ENCODE data around the gene TYROBP. TPM values are rescaled to one million over a fixed set of nuclear protein-coding genes. Genes with fewer than 3 reads are reported as not detected.
"Not testable (repeated sequence)": the region's sequence is repeated elsewhere in the genome, so short reads cannot be mapped to it uniquely, and the experiment has no call there.

Gene TYROBP
- total RNA-seq (ENCODE audit: unreplicated experiment): not detected
- long read RNA-seq: 0 reads

DNA sequence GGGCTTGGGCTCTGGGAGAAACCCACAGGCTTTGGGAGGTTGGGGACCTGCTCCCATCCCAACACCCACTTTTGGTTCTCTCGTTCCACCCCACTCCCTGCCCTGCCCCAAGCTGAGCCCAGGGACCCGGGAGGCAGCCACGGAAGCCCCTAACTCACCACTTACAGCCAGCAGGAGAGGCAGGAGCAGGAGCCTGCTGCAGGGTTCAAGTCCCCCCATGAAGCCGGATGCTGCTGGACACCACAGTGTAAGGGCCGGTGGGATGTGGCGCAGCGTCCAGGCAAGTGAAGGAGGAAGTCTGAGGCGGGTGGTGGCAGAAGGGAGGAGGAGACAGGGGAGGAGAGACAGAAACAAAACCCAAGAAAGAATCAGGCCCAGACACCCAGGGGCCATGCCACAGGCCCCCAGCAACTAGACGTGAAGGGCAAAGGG is at the start of gene TYROBP:
TSS of gene TYROBP (minus strand) at position 286 of the 432 bp plus-strand sequence. CDS start at position 219, 67 bp downstream.
- Mint-ChIP-seq H3K9me3 (ENCODE audit: unreplicated experiment) (no peaks in the 10 kb centered on the region), H3K27ac (ENCODE audit: unreplicated experiment) (no peak within 1 kb of the TSS), H3K4me3 (ENCODE audit: unreplicated experiment) (peak within 1 kb of the TSS; percentile 47), H3K27me3 (ENCODE audit: unreplicated experiment) (peaks cover 8% of the 10 kb centered on the region), H3K4me1 (ENCODE audit: unreplicated experiment) (peaks cover 8% of the 10 kb centered on the region), H3K36me3 (ENCODE audit: low read depth, unreplicated experiment) (no peaks in the 10 kb centered on the region)
- TF ChIP-seq, protein P1, sequence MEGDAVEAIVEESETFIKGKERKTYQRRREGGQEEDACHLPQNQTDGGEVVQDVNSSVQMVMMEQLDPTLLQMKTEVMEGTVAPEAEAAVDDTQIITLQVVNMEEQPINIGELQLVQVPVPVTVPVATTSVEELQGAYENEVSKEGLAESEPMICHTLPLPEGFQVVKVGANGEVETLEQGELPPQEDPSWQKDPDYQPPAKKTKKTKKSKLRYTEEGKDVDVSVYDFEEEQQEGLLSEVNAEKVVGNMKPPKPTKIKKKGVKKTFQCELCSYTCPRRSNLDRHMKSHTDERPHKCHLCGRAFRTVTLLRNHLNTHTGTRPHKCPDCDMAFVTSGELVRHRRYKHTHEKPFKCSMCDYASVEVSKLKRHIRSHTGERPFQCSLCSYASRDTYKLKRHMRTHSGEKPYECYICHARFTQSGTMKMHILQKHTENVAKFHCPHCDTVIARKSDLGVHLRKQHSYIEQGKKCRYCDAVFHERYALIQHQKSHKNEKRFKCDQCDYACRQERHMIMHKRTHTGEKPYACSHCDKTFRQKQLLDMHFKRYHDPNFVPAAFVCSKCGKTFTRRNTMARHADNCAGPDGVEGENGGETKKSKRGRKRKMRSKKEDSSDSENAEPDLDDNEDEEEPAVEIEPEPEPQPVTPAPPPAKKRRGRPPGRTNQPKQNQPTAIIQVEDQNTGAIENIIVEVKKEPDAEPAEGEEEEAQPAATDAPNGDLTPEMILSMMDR (IDR thresholded peaks at IDR 0.05; ENCODE audit: unreplicated experiment): no peak
- DNase-seq (ENCODE audit: low spot score): no peak

DNA sequence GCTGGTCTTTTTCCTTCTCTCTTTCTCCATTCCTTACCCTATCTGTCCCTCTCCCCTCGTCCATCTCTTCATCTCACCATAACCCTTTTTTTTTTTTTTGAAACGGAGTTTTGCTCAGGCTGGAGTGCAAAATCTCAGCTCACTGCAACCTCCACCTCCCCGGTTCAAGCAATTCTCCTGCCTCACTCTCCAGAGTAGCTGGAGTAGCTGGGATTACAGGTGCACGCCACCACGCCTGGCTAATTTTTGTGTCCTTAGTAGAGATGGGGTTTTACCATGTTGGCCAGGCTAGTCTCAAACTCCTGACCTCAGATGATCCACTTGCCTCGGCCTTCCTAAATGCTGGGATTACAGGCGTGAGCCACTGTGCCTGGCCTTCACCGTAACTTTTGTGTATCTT is 49.3 kb upstream of the TYROBP start:
- H3K27me3 Mint-ChIP-seq (ENCODE audit: unreplicated experiment): peaks cover 11% of the 10 kb centered on the region
- H3K4me1 Mint-ChIP-seq (ENCODE audit: unreplicated experiment): peaks cover 18% of the 10 kb centered on the region
- H3K4me3 Mint-ChIP-seq (ENCODE audit: unreplicated experiment): not testable (repeated sequence)

DNA sequence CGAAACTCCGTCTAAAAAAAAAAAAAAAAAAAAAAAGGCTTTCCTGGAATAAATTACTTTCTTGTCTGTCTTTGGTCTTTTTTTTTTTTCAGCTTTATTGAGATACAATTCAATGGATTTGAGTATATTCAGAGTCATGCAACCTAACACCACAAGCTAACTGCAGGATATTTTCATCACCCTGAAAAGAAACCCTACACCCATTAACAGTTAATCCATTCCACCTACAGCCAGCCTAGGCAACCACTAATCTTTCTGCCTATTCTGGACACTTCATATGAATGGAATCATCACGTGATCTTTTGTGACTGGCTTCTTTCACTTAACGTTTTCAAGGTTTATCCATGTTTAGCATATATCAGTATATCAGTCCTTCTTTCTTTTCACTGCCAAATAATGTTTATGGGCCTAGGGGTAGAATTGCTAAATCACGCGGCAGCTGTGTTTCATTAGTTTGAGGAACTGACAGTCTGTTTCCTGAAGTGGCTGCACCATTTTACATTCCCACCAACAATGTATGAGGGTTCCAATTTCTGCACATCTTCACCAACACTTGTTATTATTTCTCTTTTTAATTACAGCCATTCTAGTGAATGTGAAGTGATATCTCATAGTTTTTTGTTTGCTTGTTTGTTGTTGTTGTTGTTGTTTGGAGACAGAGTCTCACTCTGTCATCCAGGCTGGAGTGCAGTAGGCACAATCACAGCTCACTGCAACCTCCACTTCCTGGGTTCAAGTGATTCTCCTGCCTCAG is 48.0 kb upstream of the TYROBP start:
- Mint-ChIP-seq H3K27me3 (ENCODE audit: unreplicated experiment) (peaks cover 11% of the 10 kb centered on the region), H3K9me3 (ENCODE audit: unreplicated experiment) (no peaks in the 10 kb centered on the region), H3K36me3 (ENCODE audit: low read depth, unreplicated experiment) (no peaks in the 10 kb centered on the region), H3K4me3 (ENCODE audit: unreplicated experiment) (no peak overlapping the region), H3K27ac (ENCODE audit: unreplicated experiment) (no peak overlapping the region), H3K4me1 (ENCODE audit: unreplicated experiment) (peaks cover 24% of the 10 kb centered on the region)
- TF ChIP-seq, protein P1 (IDR thresholded peaks at IDR 0.05; ENCODE audit: unreplicated experiment): no peak
- no peak for DNase-seq (ENCODE audit: low spot score)

More for the DNA sequence above, 49.3 kb upstream of the TYROBP start:
- not testable (repeated sequence) for DNase-seq (ENCODE audit: low spot score); H3K27ac Mint-ChIP-seq (ENCODE audit: unreplicated experiment); H3K9me3 Mint-ChIP-seq (ENCODE audit: unreplicated experiment); H3K36me3 Mint-ChIP-seq (ENCODE audit: low read depth, unreplicated experiment)

DNA sequence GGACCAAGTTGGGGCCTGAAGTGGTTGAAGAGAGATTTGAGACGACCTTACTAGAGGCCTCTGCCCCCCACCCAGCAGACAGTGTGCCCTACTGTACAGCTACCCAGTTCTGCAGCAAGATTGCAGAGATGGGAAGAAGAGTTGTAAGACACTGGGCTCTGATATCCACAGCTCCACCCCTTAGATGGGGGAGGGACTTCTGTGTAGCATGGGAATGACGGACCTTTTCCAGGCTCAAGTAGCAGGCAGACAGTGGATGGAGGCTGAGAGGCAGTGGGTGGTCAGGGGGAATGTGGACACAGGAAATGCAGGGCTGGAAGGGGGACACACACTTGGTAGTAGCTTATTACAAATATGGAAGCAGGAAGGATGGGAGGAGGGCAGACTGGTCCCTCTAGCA is 41.0 kb upstream of the TYROBP start:
- Mint-ChIP-seq H3K27ac (ENCODE audit: unreplicated experiment) (no peak overlapping the region), H3K4me1 (ENCODE audit: unreplicated experiment) (peaks cover 48% of the 10 kb centered on the region), H3K9me3 (ENCODE audit: unreplicated experiment) (no peaks in the 10 kb centered on the region), H3K4me3 (ENCODE audit: unreplicated experiment) (no peak overlapping the region), H3K36me3 (ENCODE audit: low read depth, unreplicated experiment) (peaks cover 18% of the 10 kb centered on the region), H3K27me3 (ENCODE audit: unreplicated experiment) (peaks cover 21% of the 10 kb centered on the region)
- TF ChIP-seq, protein P1 (IDR thresholded peaks at IDR 0.05; ENCODE audit: unreplicated experiment): no peak
- no peak for DNase-seq (ENCODE audit: low spot score)

DNA sequence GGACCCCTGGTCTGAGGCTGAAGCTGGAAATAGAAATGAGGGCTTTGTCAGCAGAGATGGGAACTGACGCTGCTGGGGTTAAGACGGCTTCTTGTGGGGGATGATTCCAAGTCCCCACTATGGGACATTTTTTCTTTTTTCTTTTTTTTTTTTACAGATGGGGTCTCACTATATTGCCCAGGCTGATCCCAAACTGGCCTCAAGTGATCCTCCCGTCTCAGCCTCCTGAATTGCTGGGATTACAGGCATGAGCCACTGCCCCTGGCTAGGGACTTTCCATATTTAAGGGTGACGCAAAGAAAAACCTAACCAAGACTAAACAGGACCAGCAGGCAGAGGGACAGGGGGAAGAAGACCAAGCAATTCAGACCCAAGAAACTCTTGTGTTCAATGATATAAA is 38.1 kb upstream of the TYROBP start:
- Mint-ChIP-seq H3K4me3 (ENCODE audit: unreplicated experiment) (peak overlapping the region; percentile 11), H3K4me1 (ENCODE audit: unreplicated experiment) (peaks cover 50% of the 10 kb centered on the region), H3K9me3 (ENCODE audit: unreplicated experiment) (no peaks in the 10 kb centered on the region), H3K27me3 (ENCODE audit: unreplicated experiment) (peaks cover 18% of the 10 kb centered on the region), H3K36me3 (ENCODE audit: low read depth, unreplicated experiment) (peaks cover 29% of the 10 kb centered on the region), H3K27ac (ENCODE audit: unreplicated experiment) (no peak overlapping the region)
- TF ChIP-seq, protein P1 (IDR thresholded peaks at IDR 0.05; ENCODE audit: unreplicated experiment): no peak
- DNase-seq (ENCODE audit: low spot score): no peak
